B cell (primary cell): ENCODE measurements around the gene DAG1. TPM values are rescaled to one million over a fixed set of nuclear protein-coding genes. Genes with fewer than 3 reads are reported as not detected.
A peak's percentile ranks its signal among the peaks of the same experiment; 100 is the strongest.

Experiments used
- ATAC-seq: fragments of 200-7000 bp; cut with Tn5 transposase; one replicate; pipeline ENCODE4 v1.10.0; 2021; ENCODE audit warnings: low read depth, mild to moderate bottlenecking, moderate number of reproducible peaks, moderate library complexity
- CTCF ChIA-PET: fragments of 350-600 bp; sonication (Branson Sonifier 250); formaldehyde crosslinking; loops from one replicate; lab custom pipeline; 2021; ENCODE audit warnings: antibody characterized with exemption, inconsistent platforms; lab: Charles Lee
- POLR2A ChIA-PET: fragments of 350-600 bp; sonication (Branson Sonifier 250); formaldehyde crosslinking; loops from one replicate; lab custom pipeline; 2021; ENCODE audit warnings: antibody characterized with exemption; lab: Charles Lee
- DNase-seq: peaks from one replicate; pipeline ENCODE4 v3.0.0; 2013
- H2AFZ ChIP-seq: 2 replicates; pipeline ENCODE4 v1.6.1; 2012; ENCODE audit warnings: mild to moderate bottlenecking, low read depth, low read length; ENCODE audit not compliant: insufficient read depth, poor library complexity, severe bottlenecking
- H3K27ac ChIP-seq, 2 donors: 1 replicate in 1 of 2; 2 replicates in 1 of 2; pipeline ENCODE4 v1.5.1; 2012 to 2013; ENCODE audit warnings: low read length in 2 of 2, mild to moderate bottlenecking in 2 of 2, moderate library complexity in 1 of 2
- H3K27me3 ChIP-seq, 4 experiments: fragments of 200-600 bp in 1 of 4; sonication (generic) in 1 of 4; replicated peaks in 1 of 4; 1 replicate in 2 of 4; 2 replicates in 2 of 4; pipeline versions ENCODE4 v1.6.1 to v1.7.0; 2013 to 2016; ENCODE audit warnings: low read length in 3 of 4, mild to moderate bottlenecking in 2 of 4, mixed read lengths in 1 of 4, moderate library complexity in 1 of 4; ENCODE audit not compliant: insufficient read depth in 4 of 4, control insufficient read depth in 3 of 4; ENCODE audit errors: control extremely low read depth in 1 of 4
- H3K36me3 ChIP-seq, 2 experiments: replicated peaks in 1 of 2; 1 replicate in 1 of 2; 2 replicates in 1 of 2; pipeline versions ENCODE4 v1.6.1 to v1.7.1; 2013; ENCODE audit warnings: low read length in 1 of 2; ENCODE audit not compliant: insufficient read depth in 2 of 2, control insufficient read depth in 1 of 2; ENCODE audit errors: control extremely low read depth in 1 of 2, extremely low read depth in 1 of 2
- H3K4me1 ChIP-seq, 2 donors: fragments of 200-600 bp in 1 of 2; sonication (generic) in 1 of 2; 1 replicate in 1 of 2; 2 replicates in 1 of 2; pipeline versions ENCODE4 v1.5.1 to v1.6.1; 2013 to 2017; ENCODE audit warnings: low read length in 2 of 2; ENCODE audit not compliant: control insufficient read depth in 2 of 2, insufficient read depth in 2 of 2
- H3K4me2 ChIP-seq: replicated peaks from 2 replicates; pipeline ENCODE3; 2012; ENCODE audit warnings: mild to moderate bottlenecking, low read depth, low read length; ENCODE audit not compliant: poor library complexity, severe bottlenecking
- H3K4me3 ChIP-seq, 5 experiments: fragments of 200-600 bp in 1 of 5; sonication (generic) in 1 of 5; 1 replicate in 3 of 5; 2 replicates in 2 of 5; pipeline versions ENCODE4 v1.5.1 to v1.7.0; 2011 to 2016; ENCODE audit warnings: low read length in 4 of 5, mild to moderate bottlenecking in 4 of 5, low read depth in 2 of 5, control low read depth in 1 of 5, moderate library complexity in 1 of 5; ENCODE audit not compliant: insufficient read depth in 1 of 5; ENCODE audit errors: control extremely low read depth in 1 of 5, extremely low read depth in 1 of 5
- H3K79me2 ChIP-seq: fragments of 200-600 bp; sonication (generic); one replicate; pipeline ENCODE4 v1.6.0; 2016; ENCODE audit warnings: low read length; ENCODE audit not compliant: control insufficient read depth, insufficient read depth
- H3K9ac ChIP-seq: fragments of 200-600 bp; sonication (generic); 2 replicates; pipeline ENCODE4 v1.6.1; 2017; ENCODE audit warnings: mild to moderate bottlenecking, low read length, moderate library complexity
- H3K9me3 ChIP-seq, 3 donors: one replicate each; pipeline versions ENCODE4 v1.6.1 to v1.7.1; 2013; ENCODE audit warnings: low read length in 2 of 3; ENCODE audit not compliant: control insufficient read depth in 2 of 3, insufficient read depth in 1 of 3; ENCODE audit errors: control extremely low read depth in 1 of 3
- H4K20me1 ChIP-seq: 2 replicates; pipeline ENCODE4 v1.6.0; 2012; ENCODE audit warnings: mild to moderate bottlenecking, low read length; ENCODE audit not compliant: insufficient read depth, control insufficient read depth, poor library complexity, severe bottlenecking
- H3K27ac Mint-ChIP-seq: one replicate; pipeline ENCODE4 v1.8.0; 2021; ENCODE audit warnings: mixed read lengths
- H3K27me3 Mint-ChIP-seq: one replicate; pipeline ENCODE4 v1.8.0; 2021; ENCODE audit warnings: mixed read lengths
- H3K4me1 Mint-ChIP-seq: one replicate; pipeline ENCODE4 v1.8.0; 2021; ENCODE audit warnings: mixed read lengths
- H3K4me3 Mint-ChIP-seq: one replicate; pipeline ENCODE4 v1.8.0; 2021; ENCODE audit warnings: mixed read lengths
- H3K9me3 Mint-ChIP-seq: one replicate; pipeline ENCODE4 v1.8.0; 2022; ENCODE audit warnings: mixed read lengths; ENCODE audit not compliant: insufficient read depth
- CTCF ChIP-seq: fragments of 200-600 bp; IDR thresholded peaks from one replicate; pipeline ENCODE4 v1.8.0; 2022; ENCODE audit warnings: antibody characterized with exemption, mild to moderate bottlenecking
- EZH2 ChIP-seq: IDR thresholded peaks from 2 replicates; pipeline ENCODE4 v1.6.1; 2012; ENCODE audit warnings: borderline replicate concordance, low read depth, mild to moderate bottlenecking, moderate library complexity, low read length; ENCODE audit not compliant: insufficient read depth, poor library complexity, severe bottlenecking
- WGBS: methylation state at CpG from one replicate; pipeline ENCODE4 v1.1.5; 2013; ENCODE audit warnings: missing lambda C conversion rate; ENCODE audit not compliant: insufficient coverage; 5-methylcytosine and 5-hydroxymethylcytosine counted together
- intact Hi-C: fragments of 100-400 bp; cut with micrococcal nuclease; formaldehyde crosslinking; loops from one replicate; pipeline ENCODE4 v1.10.0; 2022
- polyA plus RNA-seq: library from polyadenylated mRNA; depleted of rRNA; stranded (reverse); fragments of >200 nt; gene quantifications from 2 replicates; pipeline ENCODE4 v1.2.3, GENCODE V29; 2012
- total RNA-seq, 2 donors: library from RNA; stranded (reverse); fragments of 120-200 nt in 1 of 2; gene quantifications; 1 replicate in 1 of 2; 2 replicates in 1 of 2; pipeline versions ENCODE4 v1.2.3 to v1.2.4, GENCODE V29; 2013 to 2022

Gene DAG1
- total and polyA plus RNA-seq, 2 donors (not counting 1 experiment from before 2014, with no cell fraction given): 9.6 to 27.2 TPM

- 2% methylated on average over 66 of the region's 66 CpGs for WGBS
- peak overlapping the region; percentile 72 for H3K4me3 Mint-ChIP-seq
- ATAC-seq (peak; percentile 84), DNase-seq (no peak)
- H3K4me2 ChIP-seq: peak overlapping the region; percentile 88
- H3K4me1 Mint-ChIP-seq: peaks cover 10% of the 10 kb centered on the region
- POLR2A ChIA-PET: interaction anchor here (1.4 kb wide), 1 partner anchor 15 kb away, joined by 5 read pairs; no protein-coding TSS in a partner anchor
- peaks cover 58% of the 10 kb centered on the region for H3K27me3 Mint-ChIP-seq
- no peaks in the 10 kb centered on the region for H4K20me1 ChIP-seq
- intact Hi-C loops: loop anchor here (1.0 kb wide), 1 partner anchor 14 kb away; no protein-coding TSS in a partner anchor
- TF ChIP-seq CTCF (no peak), EZH2 (no peak)
- peak overlapping the region; percentile 12 for H3K27ac Mint-ChIP-seq
- peaks cover 15% of the 10 kb centered on the region in 2 donors for H3K4me1 ChIP-seq
- no peak overlapping the region for H3K27ac ChIP-seq
- H3K9ac ChIP-seq: peak overlapping the region; percentile 32
- no peaks in the 10 kb centered on the region for H3K36me3 ChIP-seq
- CTCF ChIA-PET: interaction anchor here (0.9 to 4.2 kb wide), 2 partner anchors 15 to 117 kb away, joined by 3 to 28 read pairs; no protein-coding TSS in a partner anchor
- peak overlapping the region; percentile 12 for H2AFZ ChIP-seq
- peaks cover 0 to 65% (median 24%) of the 10 kb centered on the region in 4 experiments for H3K27me3 ChIP-seq
- no peaks in the 10 kb centered on the region for H3K79me2 ChIP-seq
- H3K9me3 Mint-ChIP-seq: no peaks in the 10 kb centered on the region
- H3K4me3 ChIP-seq: peak overlapping the region in 3 of 5 experiments; percentile 20 to 51 (median 41)
- H3K9me3 ChIP-seq: peaks cover 0 to 5% (median 3%) of the 10 kb centered on the region in 3 donors
Measured at GRCh38 chr3:49554633-49555265, 84.7 kb downstream of the DAG1 start.
